ENCODE data around the gene CD72. TPM values are rescaled to one million over a fixed set of nuclear protein-coding genes. Genes with fewer than 3 reads are reported as not detected.

The CD72 gene
- total RNA-seq, 3 donors from 2014 or later: 1.8 to 4.5 (median 3.9) TPM

DNA sequence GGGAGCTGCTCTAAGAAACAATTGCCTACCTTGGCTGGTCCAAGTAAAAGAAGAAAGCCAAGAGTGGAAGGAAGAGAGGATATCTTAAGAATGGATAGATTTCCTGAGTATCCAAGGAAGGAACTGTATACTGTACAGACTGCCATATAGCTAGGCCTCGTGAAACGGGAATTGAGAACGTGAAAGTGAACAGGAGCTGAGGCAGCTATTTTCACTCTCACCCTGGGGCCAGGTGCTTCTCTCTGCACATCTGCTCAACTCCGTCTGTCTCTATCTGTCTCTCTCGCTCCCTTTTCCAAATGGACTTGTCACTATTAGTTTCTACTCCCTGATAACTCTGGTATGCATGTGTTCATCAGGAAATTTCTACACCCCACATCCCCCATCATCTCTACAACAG lies 49.0 kb downstream of the CD72 start:
- ATAC-seq: no peak
- DNase-seq: no peak
- Mint-ChIP-seq H3K27me3 (ENCODE audit: low read depth) (no peaks in the 10 kb centered on the region), H3K4me3 (no peak overlapping the region), H3K9me3 (no peaks in the 10 kb centered on the region), H3K4me1 (ENCODE audit: low read depth) (peaks cover 15% of the 10 kb centered on the region), H3K36me3 (ENCODE audit: insufficient read depth) (no peaks in the 10 kb centered on the region)

GRCh38 chr9:35568196-35568595 lies 50.0 kb downstream of the CD72 start:
- Mint-ChIP-seq H3K27me3 (ENCODE audit: low read depth) (no peaks in the 10 kb centered on the region), H3K9me3 (no peaks in the 10 kb centered on the region), H3K4me1 (ENCODE audit: low read depth) (peaks cover 15% of the 10 kb centered on the region), H3K4me3 (no peak overlapping the region), H3K36me3 (ENCODE audit: insufficient read depth) (no peaks in the 10 kb centered on the region)
- ATAC-seq: no peak
- DNase-seq: no peak

GRCh38 chr9:35566417-35566816 lies 51.8 kb downstream of the CD72 start:
- Mint-ChIP-seq H3K4me1 (ENCODE audit: low read depth) (peaks cover 15% of the 10 kb centered on the region), H3K36me3 (ENCODE audit: insufficient read depth) (no peaks in the 10 kb centered on the region), H3K4me3 (no peak overlapping the region), H3K9me3 (no peaks in the 10 kb centered on the region), H3K27me3 (ENCODE audit: low read depth) (no peaks in the 10 kb centered on the region)
- no peak for ATAC-seq
- no peak for DNase-seq

- no peaks in the 10 kb centered on the region for H3K27me3 Mint-ChIP-seq (ENCODE audit: low read depth)
Measured at GRCh38 chr9:35564658-35565061, 53.6 kb downstream of the CD72 start.

DNA sequence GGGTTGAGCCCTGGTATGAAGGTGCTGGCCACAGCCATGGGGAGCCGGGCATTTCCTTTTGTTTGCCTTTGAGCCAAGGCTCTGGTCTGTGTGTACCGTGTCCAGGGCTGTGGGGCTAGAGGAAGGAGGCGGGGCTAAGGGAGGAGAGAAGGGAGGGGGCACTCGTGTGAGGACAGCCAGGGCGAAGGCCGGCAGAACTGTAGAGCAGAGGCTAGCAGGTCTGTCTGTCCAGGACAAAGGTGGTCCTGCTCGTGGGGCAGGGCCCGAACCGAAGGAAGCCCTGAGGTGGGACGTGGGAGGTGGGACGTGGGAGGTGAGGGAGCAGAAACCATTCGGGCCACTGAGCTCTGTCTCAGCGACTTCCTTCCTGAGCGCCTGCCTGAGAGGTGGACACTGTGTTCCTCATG lies 54.4 kb downstream of the CD72 start:
- no peaks in the 10 kb centered on the region for H3K9me3 Mint-ChIP-seq
- no peak for DNase-seq
- ATAC-seq: no peak
- H3K27me3 Mint-ChIP-seq (ENCODE audit: low read depth): no peaks in the 10 kb centered on the region
- H3K4me3 Mint-ChIP-seq: no peak overlapping the region
- no peaks in the 10 kb centered on the region for H3K36me3 Mint-ChIP-seq (ENCODE audit: insufficient read depth)
- H3K4me1 Mint-ChIP-seq (ENCODE audit: low read depth): no peaks in the 10 kb centered on the region

More at GRCh38 chr9:35564658-35565061, 53.6 kb downstream of the CD72 start:
- no peaks in the 10 kb centered on the region for H3K36me3 Mint-ChIP-seq (ENCODE audit: insufficient read depth)
- no peak overlapping the region for H3K4me3 Mint-ChIP-seq
- ATAC-seq (no peak), DNase-seq (no peak)
- peaks cover 4% of the 10 kb centered on the region for H3K4me1 Mint-ChIP-seq (ENCODE audit: low read depth)
- no peaks in the 10 kb centered on the region for H3K9me3 Mint-ChIP-seq

GRCh38 chr9:35562895-35563780 lies 55.1 kb downstream of the CD72 start:
- Mint-ChIP-seq H3K27me3 (ENCODE audit: low read depth) (no peaks in the 10 kb centered on the region), H3K9me3 (no peaks in the 10 kb centered on the region), H3K4me3 (no peak overlapping the region), H3K4me1 (ENCODE audit: low read depth) (no peaks in the 10 kb centered on the region), H3K36me3 (ENCODE audit: insufficient read depth) (no peaks in the 10 kb centered on the region)
- DNase-seq (no peak), ATAC-seq (no peak)

GRCh38 chr9:35561468-35562261 lies 56.5 kb downstream of the CD72 start:
- H3K4me3 Mint-ChIP-seq: no peak overlapping the region
- DNase-seq (no peak), ATAC-seq (no peak)
- no peaks in the 10 kb centered on the region for H3K9me3 Mint-ChIP-seq
- no peaks in the 10 kb centered on the region for H3K27me3 Mint-ChIP-seq (ENCODE audit: low read depth)
- no peaks in the 10 kb centered on the region for H3K36me3 Mint-ChIP-seq (ENCODE audit: insufficient read depth)
- no peaks in the 10 kb centered on the region for H3K4me1 Mint-ChIP-seq (ENCODE audit: low read depth)

- no peak for DNase-seq
- H3K36me3 Mint-ChIP-seq (ENCODE audit: insufficient read depth): no peaks in the 10 kb centered on the region
- no peaks in the 10 kb centered on the region for H3K27me3 Mint-ChIP-seq (ENCODE audit: low read depth)
- H3K9me3 Mint-ChIP-seq: no peaks in the 10 kb centered on the region
- ATAC-seq: no peak
- no peaks in the 10 kb centered on the region for H3K4me1 Mint-ChIP-seq (ENCODE audit: low read depth)
- H3K4me3 Mint-ChIP-seq: no peak overlapping the region
Measured at GRCh38 chr9:35560625-35561337, 57.4 kb downstream of the CD72 start.

Other genes with a start within 250 kb of the CD72 start
- gene RUSC2, start 128.3 kb downstream of the CD72 start, total RNA-seq: 1 to 10 TPM; 1.8 to 5.5 (median 2.1) TPM
- 10 to 100 TPM; 42.0 to 57.1 (median 54.9) TPM for gene TESK1, start 13.2 kb downstream of the CD72 start, total RNA-seq
- 10 to 100 TPM; 21.8 to 23.8 (median 22.9) TPM for gene SIT1, start 32.5 kb upstream of the CD72 start, total RNA-seq
- over 10,000 TPM; 12,907 to 15,791 (median 13,372) TPM for gene RMRP, start 39.6 kb upstream of the CD72 start, total RNA-seq
- gene CCDC107, start 39.9 kb upstream of the CD72 start, total RNA-seq: 10 to 100 TPM; 11.1 to 12.5 (median 12.0) TPM
- 1 to 10 TPM; 1.1 to 1.2 (median 1.2) TPM for gene ARHGEF39, start 46.8 kb upstream of the CD72 start, total RNA-seq
- gene CA9, start 55.5 kb upstream of the CD72 start, total RNA-seq: under 1 TPM in 2 of 3 donors, not detected in 1; 0.24 to 0.46 TPM
- gene TPM2, start 71.5 kb upstream of the CD72 start, total RNA-seq: 1 to 10 TPM; 1.6 to 2.2 (median 2.2) TPM
- 100 to 1,000 TPM; 210 to 252 (median 230) TPM for gene TLN1, start 113.8 kb upstream of the CD72 start, total RNA-seq
- 10 to 100 TPM; 22.9 to 27.5 (median 23.6) TPM for gene CREB3, start 114.3 kb upstream of the CD72 start, total RNA-seq
- 10 to 100 TPM; 29.9 to 34.8 (median 33.2) TPM for gene GBA2, start 130.8 kb upstream of the CD72 start, total RNA-seq
- gene RGP1, start 130.9 kb upstream of the CD72 start, total RNA-seq: 10 to 100 TPM; 14.3 to 15.3 (median 14.6) TPM
- 1 to 10 TPM in 1 of 3 donors, under 1 TPM in 2; 0.84 to 1.4 (median 0.86) TPM for gene MSMP, start 135.9 kb upstream of the CD72 start, total RNA-seq
- gene NPR2, start 173.2 kb upstream of the CD72 start, total RNA-seq: 1 to 10 TPM; 4.4 to 5.3 (median 5.2) TPM
- under 1 TPM; 0.27 to 0.48 (median 0.40) TPM for gene SPAG8, start 193.8 kb upstream of the CD72 start, total RNA-seq
- gene HINT2, start 196.6 kb upstream of the CD72 start, total RNA-seq: 10 to 100 TPM; 28.7 to 31.9 (median 30.0) TPM
- gene FAM221B, start 210.3 kb upstream of the CD72 start, total RNA-seq: not detected
- 1 to 10 TPM; 1.5 to 1.9 (median 1.8) TPM for gene TMEM8B, start 210.8 kb upstream of the CD72 start, total RNA-seq